H1 (cell line): Measurements from ENCODE around the gene SCN8A. TPM values are rescaled to one million over a fixed set of nuclear protein-coding genes. Genes with fewer than 3 reads are reported as not detected.

Experiments used
- CTCF ChIA-PET: fragments of 300-600 bp; sonication (Branson Sonifier 250); formaldehyde crosslinking; loops from one replicate; lab custom pipeline; 2021; ENCODE audit not compliant: partially characterized antibody; lab: Charles Lee
- POLR2A ChIA-PET: fragments of 300-600 bp; sonication (Branson Sonifier 250); formaldehyde crosslinking; loops from one replicate; lab custom pipeline; 2021; ENCODE audit warnings: inconsistent platforms; ENCODE audit not compliant: partially characterized antibody; lab: Charles Lee
- DNase-seq, 2 experiments: peaks; one replicate each; pipeline versions ENCODE4 v3.0.0 to v3.0.0-alpha.2; 2010 to 2022; ENCODE audit warnings: low spot score in 2 of 2, low read depth in 1 of 2, mixed read lengths in 1 of 2
- FAIRE-seq: peaks from 2 replicates; lab custom pipeline; 2011; peaks lifted over from hg19 to GRCh38; lab: Jason Lieb, UNC
- H2AFZ ChIP-seq: 2 replicates; pipeline ENCODE4 v1.8.1; 2012; ENCODE audit warnings: low read length, inconsistent platforms
- H2AK5ac ChIP-seq: 2 replicates; pipeline ENCODE4 v1.6.1; 2013; ENCODE audit warnings: low read depth, low read length
- H2BK120ac ChIP-seq: replicated peaks from 2 replicates; pipeline ENCODE3; 2013; ENCODE audit warnings: low read depth, low read length, inconsistent platforms
- H2BK12ac ChIP-seq: 2 replicates; pipeline ENCODE4 v1.6.1; 2013; ENCODE audit warnings: low read depth, low read length
- H2BK15ac ChIP-seq: 2 replicates; pipeline ENCODE4 v1.6.1; 2013; ENCODE audit warnings: low read length
- H2BK20ac ChIP-seq: 2 replicates; pipeline ENCODE4 v1.6.1; 2013; ENCODE audit warnings: low read length
- H2BK5ac ChIP-seq: 2 replicates; pipeline ENCODE4 v1.6.1; 2013; ENCODE audit warnings: low read depth, low read length
- H3K14ac ChIP-seq: 2 replicates; pipeline ENCODE4 v1.6.1; 2013; ENCODE audit warnings: inconsistent platforms; ENCODE audit not compliant: insufficient read length
- H3K18ac ChIP-seq: 2 replicates; pipeline ENCODE4 v1.6.1; 2013; ENCODE audit warnings: low read length; ENCODE audit errors: extremely low read depth
- H3K23ac ChIP-seq: 2 replicates; pipeline ENCODE4 v1.6.1; 2013; ENCODE audit warnings: inconsistent platforms; ENCODE audit not compliant: insufficient read length
- H3K23me2 ChIP-seq: 2 replicates; pipeline ENCODE4 v1.6.1; 2013; ENCODE audit warnings: low read depth, low read length
- H3K27ac ChIP-seq: 2 replicates; pipeline ENCODE4 v1.6.1; 2011; ENCODE audit warnings: low read depth, low read length, inconsistent platforms
- H3K27me3 ChIP-seq, 4 experiments: replicated peaks in 1 of 4; 1 replicate in 1 of 4; 2 replicates in 3 of 4; pipeline versions ENCODE4 v1.6.1 to v1.8.1; 2011 to 2013; ENCODE audit warnings: low read length in 3 of 4, mild to moderate bottlenecking in 3 of 4, inconsistent platforms in 2 of 4, mixed read lengths in 2 of 4, moderate library complexity in 1 of 4; ENCODE audit not compliant: control insufficient read depth in 3 of 4, insufficient read depth in 3 of 4; ENCODE audit errors: extremely low read depth in 1 of 4
- H3K36me3 ChIP-seq, 4 experiments: 2 replicates each; pipeline versions ENCODE4 v1.6.1 to v1.8.1; 2011 to 2013; ENCODE audit warnings: mild to moderate bottlenecking in 4 of 4, low read length in 3 of 4, moderate library complexity in 2 of 4, control low read depth in 1 of 4, inconsistent platforms in 1 of 4; ENCODE audit not compliant: insufficient read depth in 4 of 4, control insufficient read depth in 2 of 4
- H3K4ac ChIP-seq: replicated peaks from 2 replicates; pipeline ENCODE3; 2013; ENCODE audit warnings: low read length, low read depth, mixed read lengths, inconsistent platforms; ENCODE audit not compliant: insufficient read length
- H3K4me1 ChIP-seq, 4 experiments: replicated peaks in 1 of 4; 1 replicate in 1 of 4; 2 replicates in 3 of 4; pipeline versions ENCODE4 v1.6.1 to v1.8.1; 2011 to 2013; ENCODE audit warnings: low read length in 3 of 4, inconsistent platforms in 2 of 4, mixed read lengths in 1 of 4; ENCODE audit not compliant: insufficient read depth in 4 of 4, control insufficient read depth in 3 of 4
- H3K4me2 ChIP-seq, 2 experiments: 2 replicates each; pipeline versions ENCODE4 v1.6.1 to v1.8.1; 2011 to 2013; ENCODE audit warnings: low read depth in 2 of 2, low read length in 2 of 2, control low read depth in 1 of 2, inconsistent platforms in 1 of 2, mild to moderate bottlenecking in 1 of 2; ENCODE audit not compliant: insufficient read depth in 1 of 2
- H3K4me3 ChIP-seq, 4 experiments: fragments of 200-600, 300-600 bp in 1 of 4; sonication (generic), shearing (Covaris generic), sonication (Bioruptor Twin) in 1 of 4; 2 replicates each; pipeline versions ENCODE4 v1.5.1 to v1.8.1; 2011 to 2016; ENCODE audit warnings: low read length in 4 of 4, low read depth in 3 of 4, control low read depth in 2 of 4, inconsistent platforms in 2 of 4, mild to moderate bottlenecking in 2 of 4, mixed read lengths in 1 of 4, moderate library complexity in 1 of 4; ENCODE audit not compliant: insufficient read depth in 2 of 4; ENCODE audit errors: extremely low read depth in 1 of 4
- H3K56ac ChIP-seq: replicated peaks from 2 replicates; pipeline ENCODE3; 2013; ENCODE audit warnings: low read depth, mild to moderate bottlenecking, mixed read lengths, low read length, inconsistent platforms; ENCODE audit not compliant: insufficient read length
- H3K79me1 ChIP-seq: 2 replicates; pipeline ENCODE4 v1.6.1; 2013; ENCODE audit warnings: low read depth, low read length, control low read depth
- H3K79me2 ChIP-seq, 2 experiments: 2 replicates each; pipeline versions ENCODE4 v1.6.1 to v1.8.1; 2012 to 2013; ENCODE audit warnings: low read length in 2 of 2, mild to moderate bottlenecking in 2 of 2, inconsistent platforms in 1 of 2; ENCODE audit not compliant: insufficient read depth in 2 of 2, control insufficient read depth in 1 of 2
- H3K9ac ChIP-seq, 4 experiments: replicated peaks in 1 of 4; 1 replicate in 1 of 4; 2 replicates in 3 of 4; pipeline versions ENCODE4 v1.6.1 to v1.8.1; 2011 to 2013; ENCODE audit warnings: low read depth in 3 of 4, low read length in 3 of 4, control low read depth in 2 of 4, mild to moderate bottlenecking in 2 of 4, moderate library complexity in 2 of 4, inconsistent platforms in 1 of 4; ENCODE audit errors: extremely low read depth in 1 of 4
- H3K9me3 ChIP-seq, 2 experiments: 2 replicates each; pipeline versions ENCODE4 v1.6.1 to v1.8.1; 2012 to 2013; ENCODE audit warnings: mild to moderate bottlenecking in 2 of 2, moderate library complexity in 2 of 2, control low read depth in 1 of 2, inconsistent platforms in 1 of 2, low read depth in 1 of 2, low read length in 1 of 2, mixed read lengths in 1 of 2; ENCODE audit not compliant: insufficient read depth in 2 of 2
- H4K20me1 ChIP-seq, 2 experiments: replicated peaks in 1 of 2; 2 replicates each; pipeline versions ENCODE3 to v1.8.1; 2011 to 2013; ENCODE audit warnings: inconsistent platforms in 2 of 2, low read length in 2 of 2, mild to moderate bottlenecking in 1 of 2; ENCODE audit not compliant: insufficient read depth in 2 of 2, control insufficient read depth in 1 of 2
- H4K5ac ChIP-seq: 2 replicates; pipeline ENCODE4 v1.6.1; 2013; ENCODE audit warnings: low read length, low read depth, mixed read lengths, inconsistent platforms; ENCODE audit not compliant: insufficient read length
- H4K8ac ChIP-seq: 2 replicates; pipeline ENCODE4 v1.8.0; 2013; ENCODE audit warnings: mild to moderate bottlenecking, moderate library complexity, low read length, inconsistent platforms; ENCODE audit not compliant: insufficient read depth; ENCODE audit errors: extremely low read depth
- H4K91ac ChIP-seq: replicated peaks from 2 replicates; pipeline ENCODE3; 2013; ENCODE audit warnings: low read length, mixed read lengths, inconsistent platforms; ENCODE audit not compliant: insufficient read length
- BCL11A ChIP-seq, 2 experiments: IDR thresholded peaks; one replicate each; pipeline ENCODE4 v1.6.1; 2011; ENCODE audit warnings: low read depth in 2 of 2, low read length in 2 of 2, mild to moderate bottlenecking in 2 of 2
- CREB1 ChIP-seq: IDR thresholded peaks from 2 replicates; pipeline ENCODE4 v1.6.1; 2012; ENCODE audit warnings: inconsistent platforms
- KDM5A ChIP-seq: fragments of 200-600 bp; IDR thresholded peaks from 2 replicates; pipeline ENCODE4 v1.7.1; 2012; ENCODE audit warnings: mild to moderate bottlenecking, low read length, inconsistent platforms, mixed read lengths
- NRF1 ChIP-seq: IDR thresholded peaks from 2 replicates; pipeline ENCODE4 v1.6.1; 2011; ENCODE audit warnings: mild to moderate bottlenecking, low read depth, low read length, improper control_type of control experiment
- POLR2A ChIP-seq, 2 experiments: IDR thresholded peaks; 1 replicate in 1 of 2; 2 replicates in 1 of 2; pipeline ENCODE4 v1.6.1; 2011; ENCODE audit warnings: low read depth in 2 of 2, low read length in 2 of 2, mild to moderate bottlenecking in 2 of 2; ENCODE audit errors: control extremely low read depth in 1 of 2
- RAD21 ChIP-seq, 2 experiments: IDR thresholded peaks in 1 of 2; conservative IDR thresholded peaks in 1 of 2; 2 replicates each; pipeline ENCODE4 v1.6.1; 2011; ENCODE audit warnings: low read depth in 2 of 2, low read length in 2 of 2, improper control_type of control experiment in 1 of 2, inconsistent platforms in 1 of 2, mild to moderate bottlenecking in 1 of 2, moderate library complexity in 1 of 2
- SP2 ChIP-seq: IDR thresholded peaks from 2 replicates; pipeline ENCODE4 v1.6.1; 2012; ENCODE audit warnings: mild to moderate bottlenecking, low read length, inconsistent platforms
- TAF1 ChIP-seq: IDR thresholded peaks from 2 replicates; pipeline ENCODE4 v1.6.1; 2011; ENCODE audit warnings: mild to moderate bottlenecking, low read depth, low read length
- polyA plus RNA-seq, 7 experiments: library from polyadenylated mRNA; depleted of rRNA in 3 of 7; stranded (reverse) in 5 of 7; unstranded in 2 of 7; fragments of >200 nt in 5 of 7; fragments of 200-250 nt in 2 of 7; gene quantifications; 1 replicate in 5 of 7; 2 replicates in 1 of 7; 4 replicates in 1 of 7; pipeline versions ENCODE4 v1.2.1 to v1.2.3, GENCODE V29; 2011 to 2013; ENCODE audit warnings: missing spikeins in 2 of 7, mixed read lengths in 2 of 7
- total RNA-seq: library from RNA; stranded (reverse); fragmentation: NEBNext Ultra II Directional; extraction: Animal tissue kit (Norgen Biotek cat#: 25700); gene quantifications from 2 replicates; pipeline ENCODE4 v1.2.1, GENCODE V29; 2021
- TF ChIP-seq, protein P1 (sequence below): IDR thresholded peaks from 2 replicates; pipeline ENCODE4 v1.6.1; 2012; ENCODE audit warnings: inconsistent platforms

Gene SCN8A
- total and polyA plus RNA-seq, 2 of the 8 experiments (the other 6 are each of a cell fraction or from before 2014, with no cell fraction given), result 6.3 to 10.7 TPM

DNA sequence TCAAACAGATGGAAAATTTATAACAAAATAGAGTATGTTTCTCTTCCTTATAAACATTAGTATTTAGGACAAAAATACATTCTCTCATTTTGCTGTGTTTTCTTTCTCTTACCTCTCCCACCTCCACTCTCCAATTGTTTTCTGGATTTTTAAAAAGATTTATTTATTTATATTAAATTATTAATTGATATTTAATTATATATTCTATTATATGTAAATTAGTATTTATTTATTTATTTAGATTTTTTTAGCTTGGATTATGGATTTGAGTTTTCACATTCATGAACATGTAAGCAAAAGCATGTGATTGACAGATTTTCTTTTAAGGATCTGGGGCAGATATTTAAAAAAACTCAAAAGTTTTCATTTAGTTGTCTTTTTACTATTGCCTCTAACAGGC lies 35.6 kb downstream of the SCN8A start:
- CTCF ChIA-PET, result interaction anchor here (1.2 kb wide), 1 partner anchor 263 kb away, joined by 3 read pairs; no protein-coding TSS in a partner anchor
- Histone ChIP-seq H3K23ac (no peak overlapping the region), H2BK12ac (no peak overlapping the region)

More for the DNA sequence above, 35.6 kb downstream of the SCN8A start:
- H3K9ac ChIP-seq, result no peak overlapping the region
- DNase-seq (no peak), FAIRE-seq (no peak)
- H3K4ac ChIP-seq, result no peak overlapping the region
- peaks cover 0 to 1% (median 0%) of the 10 kb centered on the region in 4 experiments; a peak in 1 of 7 replicates for H3K27me3 ChIP-seq
- H3K18ac ChIP-seq, result no peak overlapping the region
- no peak for TF ChIP-seq KDM5A
- no peak for TF ChIP-seq CREB1
- TF ChIP-seq SP2, result no peak
- TF ChIP-seq BCL11A (IDR thresholded peaks at IDR 0.05; ENCODE audit: low read depth in 2 of 2, low read length in 2 of 2), result no peak
- no peak for TF ChIP-seq POLR2A (IDR thresholded peaks at IDR 0.05; ENCODE audit: control extremely low read depth in 1 of 2, low read depth in 2 of 2, low read length in 2 of 2)
- TF ChIP-seq RAD21 (IDR thresholded peaks at IDR 0.05 in 1 of 2, conservative IDR thresholded peaks at IDR 0.05 in 1 of 2; ENCODE audit: low read depth in 2 of 2, low read length in 2 of 2), result no peak
- TF ChIP-seq, protein P1, sequence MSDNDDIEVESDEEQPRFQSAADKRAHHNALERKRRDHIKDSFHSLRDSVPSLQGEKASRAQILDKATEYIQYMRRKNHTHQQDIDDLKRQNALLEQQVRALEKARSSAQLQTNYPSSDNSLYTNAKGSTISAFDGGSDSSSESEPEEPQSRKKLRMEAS, result no peak
- TF ChIP-seq TAF1, result no peak
- no peak for TF ChIP-seq NRF1
- H2BK15ac ChIP-seq, result no peak overlapping the region
- H2AK5ac ChIP-seq, result no peak overlapping the region
- no peak overlapping the region for H3K56ac ChIP-seq
- H2BK5ac ChIP-seq, result no peak overlapping the region
- peaks cover 0 to 9% (median under 1%) of the 10 kb centered on the region in 4 experiments; a peak in 3 of 7 replicates for H3K4me1 ChIP-seq
- H3K14ac ChIP-seq, result no peak overlapping the region
- no peak overlapping the region for H3K27ac ChIP-seq
- no peaks in the 10 kb centered on the region for H3K9me3 ChIP-seq
- H2AFZ ChIP-seq, result no peak overlapping the region
- H3K79me1 ChIP-seq, result no peaks in the 10 kb centered on the region; the same call in 1 of the 2 replicates
- no peak overlapping the region for H2BK20ac ChIP-seq
- H3K4me3 ChIP-seq, result no peak overlapping the region
- POLR2A ChIA-PET, result no interaction called here
- H3K79me2 ChIP-seq, result peaks cover 0 to 75% of the 10 kb centered on the region in 2 experiments; a peak in 2 of 4 replicates
- H4K91ac ChIP-seq, result no peak overlapping the region
- H4K8ac ChIP-seq, result no peak overlapping the region
- H2BK120ac ChIP-seq, result no peak overlapping the region
- H3K36me3 ChIP-seq, result no peaks in the 10 kb centered on the region
- H4K5ac ChIP-seq, result no peak overlapping the region
- H3K23me2 ChIP-seq, result no peaks in the 10 kb centered on the region
- H3K4me2 ChIP-seq, result no peak overlapping the region
- H4K20me1 ChIP-seq, result peaks cover 0 to 10% of the 10 kb centered on the region in 2 experiments
